Measurements from ENCODE around the gene KIAA1958. TPM values are rescaled to one million over a fixed set of nuclear protein-coding genes. Genes with fewer than 3 reads are reported as not detected.
A peak's percentile ranks its signal among the peaks of the same experiment; 100 is the strongest.

The KIAA1958 gene
- polyA plus RNA-seq, 3 donors from 2014 or later: 0.57 to 2.7 (median 1.2) TPM

GRCh38 chr9:112544477-112544876 is 57.9 kb downstream of the KIAA1958 start:
- Mint-ChIP-seq H3K27me3 (ENCODE audit: low read depth in 3 of 3) (peaks cover 0 to 1% (median 0%) of the 10 kb centered on the region in 3 donors), H3K27ac (no peak overlapping the region), H3K36me3 (no peaks in the 10 kb centered on the region), H3K4me1 (peaks cover 29 to 42% of the 10 kb centered on the region in 2 donors), H3K4me3 (no peak overlapping the region), H3K9me3 (no peaks in the 10 kb centered on the region)
- no peak for DNase-seq

- Mint-ChIP-seq H3K27me3 (ENCODE audit: low read depth in 3 of 3) (peaks cover 0 to 1% (median 0%) of the 10 kb centered on the region in 3 donors), H3K4me1 (peaks cover 29 to 42% of the 10 kb centered on the region in 2 donors), H3K9me3 (no peaks in the 10 kb centered on the region), H3K27ac (peak overlapping the region in 3 of 6 donors; percentile 10 to 44 (median 29)), H3K36me3 (no peaks in the 10 kb centered on the region), H3K4me3 (peak overlapping the region in 4 of 5 donors; percentile 33 to 64 (median 46))
- DNase-seq: no peak
Measured at GRCh38 chr9:112545237-112545636, 58.6 kb downstream of the KIAA1958 start.

GRCh38 chr9:112546149-112547012 is 59.8 kb downstream of the KIAA1958 start:
- Mint-ChIP-seq H3K27ac (peak overlapping the region; percentile 21 to 84 (median 72)), H3K36me3 (no peaks in the 10 kb centered on the region), H3K27me3 (ENCODE audit: low read depth in 3 of 3) (peaks cover 0 to 1% (median 0%) of the 10 kb centered on the region in 3 donors), H3K4me1 (peaks cover 29 to 42% of the 10 kb centered on the region in 2 donors), H3K4me3 (peak overlapping the region; percentile 54 to 79 (median 72)), H3K9me3 (no peaks in the 10 kb centered on the region)
- peak; percentile 9 to 23 (median 21) for DNase-seq

- Mint-ChIP-seq H3K27ac (peak overlapping the region in 1 of 6 donors; percentile 63), H3K36me3 (no peaks in the 10 kb centered on the region), H3K4me1 (peaks cover 29 to 42% of the 10 kb centered on the region in 2 donors), H3K4me3 (no peak overlapping the region), H3K27me3 (ENCODE audit: low read depth in 3 of 3) (peaks cover 0 to 1% (median 0%) of the 10 kb centered on the region in 3 donors), H3K9me3 (no peaks in the 10 kb centered on the region)
- no peak for DNase-seq
Measured at GRCh38 chr9:112548051-112548440, 61.4 kb downstream of the KIAA1958 start.

GRCh38 chr9:112548836-112549595 is 62.4 kb downstream of the KIAA1958 start:
- Mint-ChIP-seq H3K4me3 (no peak overlapping the region), H3K27me3 (ENCODE audit: low read depth in 3 of 3) (peaks cover 0 to under 1% (median 0%) of the 10 kb centered on the region in 3 donors), H3K27ac (peak overlapping the region in 2 of 6 donors; percentile 3 to 5), H3K36me3 (no peaks in the 10 kb centered on the region), H3K9me3 (no peaks in the 10 kb centered on the region), H3K4me1 (peaks cover 29 to 42% of the 10 kb centered on the region in 2 donors)
- DNase-seq: no peak

- H3K4me3 Mint-ChIP-seq: no peak overlapping the region
- H3K27ac Mint-ChIP-seq: no peak overlapping the region
- H3K27me3 Mint-ChIP-seq (ENCODE audit: low read depth in 3 of 3): peaks cover 0 to 3% (median 0%) of the 10 kb centered on the region in 3 donors
- peaks cover 25 to 36% of the 10 kb centered on the region in 2 donors for H3K4me1 Mint-ChIP-seq
- no peaks in the 10 kb centered on the region for H3K9me3 Mint-ChIP-seq
- no peaks in the 10 kb centered on the region for H3K36me3 Mint-ChIP-seq
- DNase-seq: no peak
Measured at GRCh38 chr9:112550531-112550930, 63.9 kb downstream of the KIAA1958 start.

- Mint-ChIP-seq H3K27me3 (ENCODE audit: low read depth in 3 of 3) (peaks cover 0 to 3% (median 0%) of the 10 kb centered on the region in 3 donors), H3K4me1 (peaks cover 15 to 25% of the 10 kb centered on the region in 2 donors), H3K36me3 (no peaks in the 10 kb centered on the region), H3K27ac (peak overlapping the region in 1 of 6 donors; percentile 13), H3K9me3 (no peaks in the 10 kb centered on the region), H3K4me3 (no peak overlapping the region)
- no peak for DNase-seq
Measured at GRCh38 chr9:112551641-112552040, 65.0 kb downstream of the KIAA1958 start.

GRCh38 chr9:112552229-112553056 is 65.8 kb downstream of the KIAA1958 start:
- Mint-ChIP-seq H3K4me3 (no peak overlapping the region), H3K27ac (peak overlapping the region in 1 of 6 donors; percentile 14), H3K36me3 (no peaks in the 10 kb centered on the region), H3K4me1 (peaks cover 13 to 19% of the 10 kb centered on the region in 2 donors), H3K9me3 (no peaks in the 10 kb centered on the region), H3K27me3 (ENCODE audit: low read depth in 3 of 3) (peaks cover 0 to 3% (median 0%) of the 10 kb centered on the region in 3 donors)
- DNase-seq: no peak

- Mint-ChIP-seq H3K9me3 (no peaks in the 10 kb centered on the region), H3K27me3 (ENCODE audit: low read depth in 3 of 3) (peaks cover 0 to 3% (median 0%) of the 10 kb centered on the region in 3 donors), H3K4me3 (no peak overlapping the region), H3K4me1 (peaks cover 8 to 11% of the 10 kb centered on the region in 2 donors), H3K36me3 (no peaks in the 10 kb centered on the region), H3K27ac (no peak overlapping the region)
- no peak for DNase-seq
Measured at GRCh38 chr9:112553256-112553826, 66.7 kb downstream of the KIAA1958 start.

GRCh38 chr9:112554516-112554915 is 67.9 kb downstream of the KIAA1958 start:
- Mint-ChIP-seq H3K27me3 (ENCODE audit: low read depth in 3 of 3) (peaks cover 0 to 3% (median 0%) of the 10 kb centered on the region in 3 donors), H3K4me1 (no peaks in the 10 kb centered on the region), H3K9me3 (no peaks in the 10 kb centered on the region), H3K4me3 (no peak overlapping the region), H3K36me3 (no peaks in the 10 kb centered on the region), H3K27ac (no peak overlapping the region)
- DNase-seq: no peak

- DNase-seq: no peak
- Mint-ChIP-seq H3K36me3 (no peaks in the 10 kb centered on the region), H3K4me1 (no peaks in the 10 kb centered on the region), H3K27me3 (ENCODE audit: low read depth in 3 of 3) (peaks cover 0 to 3% (median 0%) of the 10 kb centered on the region in 3 donors), H3K27ac (no peak overlapping the region), H3K4me3 (no peak overlapping the region), H3K9me3 (no peaks in the 10 kb centered on the region)
Measured at GRCh38 chr9:112555101-112555643, 68.5 kb downstream of the KIAA1958 start.

GRCh38 chr9:112555844-112556482 is 69.3 kb downstream of the KIAA1958 start:
- H3K27ac Mint-ChIP-seq: no peak overlapping the region
- H3K4me3 Mint-ChIP-seq: no peak overlapping the region
- no peaks in the 10 kb centered on the region for H3K36me3 Mint-ChIP-seq
- no peak for DNase-seq
- H3K4me1 Mint-ChIP-seq: no peaks in the 10 kb centered on the region
- peaks cover 0 to 3% (median 0%) of the 10 kb centered on the region in 3 donors for H3K27me3 Mint-ChIP-seq (ENCODE audit: low read depth in 3 of 3)
- H3K9me3 Mint-ChIP-seq: no peaks in the 10 kb centered on the region

Data from immature natural killer cell (primary cell).